Stimulated activated CD4-positive, alpha-beta T cell treated with anti-CD3 and anti-CD28 coated beads, Interleukin-2, amount 100 ng/mL, for 24 hours (primary cell): Measurements from ENCODE around the gene TUBB2B.
"Not testable (repeated sequence)": the region's sequence is repeated elsewhere in the genome, so short reads cannot be mapped to it uniquely, and the experiment has no call there.

Experiments
- DNase-seq, 2 donors: peaks; one replicate each; pipeline ENCODE4 v3.0.0-alpha.2; 2020

TUBB2B gene

DNA sequence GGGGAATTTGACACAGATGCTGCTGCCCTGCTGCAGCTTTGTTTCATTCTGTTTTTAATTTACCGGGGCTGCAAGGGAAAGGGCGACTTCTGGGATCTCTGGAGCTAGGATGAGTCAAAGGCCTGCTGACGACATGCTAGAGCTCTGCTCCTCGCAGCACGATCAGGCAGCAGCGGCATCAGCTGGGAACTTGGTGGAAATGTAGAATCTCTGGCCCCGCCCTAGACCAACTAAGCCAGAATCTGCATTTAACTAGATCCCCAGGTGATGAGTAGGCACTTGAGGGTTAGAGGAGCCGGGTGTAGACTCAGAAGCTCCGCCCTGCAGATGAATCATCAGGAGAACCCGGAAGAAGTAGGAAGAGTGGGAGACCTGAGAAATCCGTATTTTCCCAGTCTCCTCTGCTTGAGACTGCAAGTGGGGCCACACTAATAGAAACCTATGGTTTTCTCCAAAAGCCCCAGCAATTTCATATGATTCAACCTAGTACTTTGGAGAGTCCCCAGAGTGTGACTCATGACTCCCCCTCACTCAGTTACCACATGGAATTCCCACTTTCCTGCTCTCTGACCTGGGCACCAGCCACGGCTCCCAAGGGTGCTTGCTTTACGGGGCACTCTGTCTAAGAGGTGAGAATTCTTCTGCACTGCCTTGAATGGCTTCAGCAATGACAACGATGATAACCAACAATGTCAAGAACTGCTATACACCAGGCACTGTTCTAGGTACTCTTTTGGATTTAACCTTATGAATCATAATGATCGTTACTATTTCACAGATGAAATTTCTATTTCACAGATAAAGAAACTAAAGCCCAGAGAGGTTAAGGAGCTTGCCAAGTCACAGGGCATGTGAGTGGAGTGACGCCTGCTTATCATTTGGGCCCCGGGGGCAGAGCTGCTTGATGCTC lies 18.1 kb downstream of the TUBB2B start:
- DNase-seq: peak; percentile 69 to 77

DNA sequence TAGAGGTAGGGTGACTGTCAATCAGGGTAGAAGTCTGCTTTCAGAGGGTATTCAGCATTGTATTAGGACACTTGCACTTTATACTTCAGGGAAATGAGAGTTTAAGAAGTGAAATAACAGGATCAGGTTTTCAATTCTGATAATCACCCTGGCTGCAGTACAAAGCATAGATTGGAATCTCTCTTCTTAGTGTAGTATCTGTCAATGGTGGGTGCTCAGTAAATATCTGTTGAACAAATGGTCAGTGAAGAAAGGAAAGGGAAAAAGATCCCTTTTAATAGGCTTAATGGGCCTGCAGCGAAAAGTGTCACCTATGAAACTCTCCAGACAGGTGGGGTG lies 18.7 kb downstream of the TUBB2B start:
- DNase-seq: no peak

DNA sequence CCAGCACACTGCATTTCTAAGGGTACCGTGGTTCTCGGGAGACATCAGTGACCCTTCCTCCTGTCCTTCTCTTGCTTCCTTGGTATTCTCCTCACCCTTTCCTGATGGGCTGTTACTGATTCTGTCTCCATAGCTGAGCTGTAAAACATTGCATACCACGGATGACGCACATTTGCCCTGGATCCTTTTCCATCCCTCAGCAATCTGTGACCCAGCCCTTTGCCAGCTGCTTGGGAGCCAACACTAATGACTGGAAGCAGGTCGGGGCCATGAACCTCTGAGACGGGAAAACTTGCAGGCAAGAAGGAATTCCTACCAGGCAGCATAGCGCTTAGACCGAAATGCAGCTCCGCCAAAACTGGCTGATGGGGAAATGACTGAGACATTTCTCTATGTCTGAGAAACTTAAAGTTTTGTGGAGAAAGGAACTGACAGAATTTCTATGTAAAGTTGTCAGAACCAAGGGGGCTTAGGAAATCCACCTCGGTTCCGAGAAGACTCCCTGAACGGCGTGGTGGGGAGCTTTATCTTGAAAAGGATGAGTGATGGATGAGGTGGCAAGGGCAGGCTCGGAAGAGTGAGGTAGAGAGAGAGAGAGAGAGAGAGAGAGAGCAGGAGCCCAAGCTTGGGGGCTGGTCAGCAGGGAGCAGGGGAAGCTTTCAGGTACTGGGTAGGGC lies 19.2 kb downstream of the TUBB2B start:
- DNase-seq: no peak

DNA sequence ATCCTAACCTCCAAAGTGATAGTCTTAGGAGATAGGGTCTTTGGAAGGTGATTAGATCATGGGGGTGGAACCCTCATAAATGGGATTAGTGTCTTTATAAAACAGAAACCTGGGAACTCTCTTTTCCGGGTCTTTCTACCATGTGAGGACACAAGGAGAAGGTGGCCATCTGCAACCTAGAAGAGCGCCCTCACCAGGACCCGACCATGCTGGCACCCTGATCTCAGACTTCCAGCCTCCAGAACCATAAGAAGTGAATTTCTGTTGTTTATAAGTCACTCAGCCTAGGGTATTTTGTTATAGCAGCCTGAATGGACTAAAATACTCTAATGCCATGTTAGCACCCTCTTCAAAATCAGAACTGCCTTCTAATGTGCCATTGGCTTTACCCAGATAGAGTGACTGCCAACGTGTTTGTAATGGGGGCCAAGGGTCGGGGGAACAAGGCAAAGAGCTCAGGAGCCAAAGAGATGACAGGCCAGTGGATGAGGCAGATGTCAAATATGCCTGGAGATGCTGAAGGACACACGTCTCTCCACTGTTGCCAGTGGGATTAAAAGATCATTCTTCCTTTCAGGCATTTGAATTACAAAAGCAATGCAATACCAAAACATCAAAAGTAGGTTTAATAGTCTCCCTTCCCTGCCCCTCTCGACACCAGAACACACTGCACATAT lies 21.0 kb downstream of the TUBB2B start:
- DNase-seq: no peak

DNA sequence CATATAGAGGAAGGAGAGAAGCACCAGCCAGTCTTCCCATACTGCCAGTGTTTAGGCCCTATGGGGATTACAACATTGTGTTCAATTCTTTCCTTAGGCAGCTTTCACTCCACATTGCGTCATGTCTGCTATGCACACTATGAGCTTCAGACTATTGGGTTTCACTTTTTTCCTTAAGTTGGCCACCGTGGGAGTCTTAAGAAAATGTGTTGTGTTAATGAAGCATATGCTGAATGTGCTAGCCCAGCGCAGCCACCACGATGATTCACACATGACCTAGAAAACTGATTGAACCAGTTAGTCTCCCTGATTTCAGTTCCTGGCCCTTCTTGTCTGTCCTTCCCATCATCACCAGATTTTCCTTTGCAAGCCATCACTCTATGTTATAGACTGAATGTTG lies 21.5 kb downstream of the TUBB2B start:
- no peak for DNase-seq

DNA sequence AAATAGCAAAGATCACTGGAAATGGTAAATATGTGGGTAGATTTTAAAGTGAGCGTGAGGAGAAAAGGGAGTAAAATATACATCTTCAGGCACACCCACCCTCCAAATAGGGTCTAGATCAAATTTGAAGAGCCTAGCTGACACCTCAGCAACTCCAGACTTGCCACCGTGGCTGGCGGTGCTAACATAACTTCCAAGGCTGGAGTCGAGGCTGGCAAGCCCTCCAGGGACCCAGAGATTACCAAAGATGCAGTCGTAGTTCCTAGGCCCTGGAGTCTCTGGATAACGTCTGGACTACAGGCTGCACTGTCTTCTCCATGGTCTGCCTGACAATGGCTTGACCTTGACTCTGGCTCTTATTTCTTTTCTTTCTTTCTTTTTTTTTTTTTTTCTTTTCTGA lies 22.5 kb downstream of the TUBB2B start:
- DNase-seq: no peak

DNA sequence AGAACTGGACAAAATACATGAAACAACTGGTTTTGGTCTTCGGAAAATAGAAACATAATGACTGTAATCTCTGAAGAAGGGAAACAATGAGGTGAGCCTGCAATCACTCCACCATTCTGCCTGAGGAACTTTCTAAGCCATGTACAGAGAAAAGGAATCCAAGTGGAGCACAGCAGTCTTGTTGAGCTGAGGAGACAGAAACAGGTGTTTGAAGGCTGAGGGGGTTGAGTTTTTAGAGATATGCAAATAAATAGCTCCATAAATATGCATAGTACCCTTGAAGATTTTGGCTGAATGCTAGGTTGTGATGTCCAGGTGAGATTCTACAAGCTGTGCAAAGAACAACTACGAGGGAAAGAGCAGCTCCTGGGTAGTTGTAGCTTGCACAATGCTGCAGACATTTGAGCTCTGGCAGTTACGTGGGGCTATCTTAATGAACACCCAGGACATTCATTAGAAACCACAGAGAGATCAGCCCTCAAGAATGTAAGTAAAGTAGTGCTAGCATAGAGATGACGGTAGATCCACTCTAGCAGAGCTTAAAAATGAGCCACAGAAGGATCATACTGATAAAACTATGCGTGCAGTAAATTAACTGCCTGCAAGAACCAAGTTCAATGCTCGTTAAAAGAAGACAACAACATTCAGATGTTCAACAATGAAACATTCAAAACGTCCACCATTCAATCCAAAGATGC lies 24.3 kb downstream of the TUBB2B start:
- no peak for DNase-seq

DNA sequence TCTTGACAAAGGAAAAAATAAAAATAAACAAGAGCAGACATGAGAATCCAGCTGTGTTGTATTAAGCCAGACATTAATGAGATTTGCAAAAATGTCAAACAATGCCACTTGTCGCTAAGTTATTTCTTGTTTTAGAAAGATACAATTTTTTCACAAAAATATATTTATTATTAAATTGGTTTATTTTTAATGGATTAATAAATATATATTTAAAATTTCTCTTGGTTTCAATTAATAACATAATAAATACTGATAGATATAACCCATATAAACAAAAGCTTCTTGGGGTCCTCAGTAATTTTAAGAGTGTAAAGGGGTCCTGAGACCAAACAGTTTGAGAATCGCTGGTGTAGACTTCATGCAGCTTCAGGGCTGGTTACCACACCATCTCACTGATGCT lies 26.1 kb downstream of the TUBB2B start:
- no peak for DNase-seq

DNA sequence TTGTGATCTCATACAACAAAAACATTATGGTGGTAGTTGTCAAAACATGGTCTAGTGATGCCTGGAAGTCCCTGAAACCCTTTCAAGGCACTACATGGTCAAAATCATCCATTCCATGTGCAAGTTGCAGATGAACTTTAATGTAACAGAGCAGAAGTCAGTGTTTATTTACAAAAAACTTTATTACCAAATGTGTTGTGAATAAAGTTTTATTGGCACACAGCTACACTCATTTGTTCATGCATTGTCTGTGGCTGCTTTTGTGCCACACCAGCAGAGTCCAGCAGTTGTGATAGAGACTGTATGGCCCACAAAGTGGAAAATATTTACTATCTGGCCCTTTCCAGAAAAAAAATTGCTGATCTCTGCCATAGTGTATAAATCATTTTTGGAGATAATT lies 26.8 kb downstream of the TUBB2B start:
- no peak for DNase-seq

DNA sequence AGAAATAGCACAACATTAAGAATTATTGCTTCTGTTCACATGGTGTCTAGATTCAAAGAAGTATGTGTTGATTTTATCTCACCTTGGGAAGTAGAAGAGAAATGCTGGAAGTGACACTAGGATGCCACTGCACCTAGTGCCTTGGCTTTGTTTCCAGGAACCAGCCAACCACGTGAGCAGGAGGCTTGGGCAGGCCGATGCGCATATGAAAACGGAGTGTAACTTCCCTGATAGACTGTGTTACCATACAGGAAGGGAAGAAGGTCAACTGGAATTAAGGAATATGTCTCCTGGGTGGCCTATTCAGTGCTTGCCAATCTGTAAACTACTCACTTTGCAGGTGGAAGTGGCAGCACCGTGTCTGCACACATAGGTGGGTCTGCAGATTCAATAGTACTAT lies 28.1 kb downstream of the TUBB2B start:
- no peak for DNase-seq

DNA sequence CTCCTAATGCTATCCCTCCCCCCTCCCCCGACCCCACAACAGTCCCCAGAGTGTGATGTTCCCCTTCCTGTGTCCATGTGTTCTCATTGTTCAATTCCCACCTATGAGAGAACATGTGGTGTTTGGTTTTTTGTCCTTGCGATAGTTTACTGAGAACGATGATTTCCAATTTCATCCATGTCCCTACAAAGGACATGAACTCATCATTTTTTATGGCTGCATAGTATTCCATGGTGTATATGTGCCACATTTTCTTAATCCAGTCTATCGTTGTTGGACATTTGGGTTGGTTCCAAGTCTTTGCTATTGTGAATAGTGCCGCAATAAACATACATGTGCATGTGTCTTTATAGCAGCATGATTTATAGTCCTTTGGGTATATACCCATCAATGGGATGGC lies 29.7 kb downstream of the TUBB2B start:
- DNase-seq: not testable (repeated sequence)

DNA sequence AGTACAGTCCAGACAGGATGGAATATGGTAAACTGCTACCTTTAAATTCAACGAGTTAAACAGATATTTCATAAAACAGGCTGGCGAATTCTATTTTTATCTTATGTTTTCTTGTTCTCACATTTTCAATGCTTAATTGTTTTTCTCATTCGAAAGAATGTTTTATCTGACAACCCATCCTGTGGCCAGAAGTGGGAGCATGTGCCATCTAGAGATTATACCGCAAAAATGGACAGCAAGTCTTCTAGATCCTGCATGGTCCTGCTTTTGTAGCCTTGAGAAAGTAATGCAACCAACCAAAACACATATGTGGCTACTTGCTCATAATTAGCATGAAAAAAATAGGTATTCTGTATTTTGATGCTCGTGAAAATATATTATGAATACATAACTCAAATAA lies 30.7 kb downstream of the TUBB2B start:
- DNase-seq: no peak

DNA sequence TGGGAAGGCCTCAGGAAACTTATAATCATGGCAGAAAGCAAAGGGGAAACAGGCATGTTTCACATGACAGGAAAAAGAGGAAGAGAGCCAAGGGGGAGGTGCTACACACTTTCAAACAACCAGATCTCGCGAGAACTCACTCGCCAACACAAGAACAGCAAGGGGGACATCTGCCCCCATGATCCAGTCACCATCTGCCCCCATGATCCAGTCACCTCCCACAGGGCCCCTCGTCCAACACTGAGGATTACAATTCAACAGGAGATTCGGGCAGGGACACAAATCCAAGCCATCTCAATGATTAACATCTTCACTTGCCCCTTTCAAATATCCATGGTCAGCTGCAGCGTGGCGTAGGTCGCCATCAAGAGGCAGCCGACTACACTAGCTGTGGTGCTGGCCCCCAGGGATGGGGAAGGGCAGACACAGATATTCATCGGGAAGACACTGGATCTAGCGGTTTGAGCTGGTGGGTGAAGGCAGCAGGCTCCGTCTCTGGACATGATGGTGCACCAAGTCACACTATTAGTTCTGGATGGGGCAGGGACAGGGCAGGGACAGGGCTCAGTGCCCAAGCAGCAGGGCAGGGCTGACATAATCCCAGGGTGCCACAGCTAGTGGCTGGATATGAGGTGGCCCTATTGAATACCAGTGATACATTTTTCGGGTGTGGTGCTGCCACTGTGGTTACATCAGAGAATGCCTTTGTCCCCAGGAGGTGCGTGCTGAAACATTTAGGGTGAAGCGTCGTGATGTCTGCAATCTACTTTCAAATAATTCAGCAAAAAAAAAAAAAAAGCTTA lies 31.6 kb downstream of the TUBB2B start:
- no peak for DNase-seq

DNA sequence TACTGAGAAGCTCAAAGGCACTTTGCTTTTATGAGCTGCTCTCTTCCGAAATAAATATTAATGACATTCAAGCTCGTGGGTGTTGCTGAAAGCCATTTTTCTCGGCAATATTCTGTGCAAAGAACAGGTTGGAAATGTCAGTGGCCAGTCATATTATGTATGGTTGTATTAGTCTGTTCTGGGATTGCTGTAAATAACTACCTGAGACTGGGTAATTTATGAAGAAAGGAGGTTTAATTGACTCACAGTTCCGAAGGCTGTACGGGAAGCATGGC lies 32.1 kb downstream of the TUBB2B start:
- no peak for DNase-seq

DNA sequence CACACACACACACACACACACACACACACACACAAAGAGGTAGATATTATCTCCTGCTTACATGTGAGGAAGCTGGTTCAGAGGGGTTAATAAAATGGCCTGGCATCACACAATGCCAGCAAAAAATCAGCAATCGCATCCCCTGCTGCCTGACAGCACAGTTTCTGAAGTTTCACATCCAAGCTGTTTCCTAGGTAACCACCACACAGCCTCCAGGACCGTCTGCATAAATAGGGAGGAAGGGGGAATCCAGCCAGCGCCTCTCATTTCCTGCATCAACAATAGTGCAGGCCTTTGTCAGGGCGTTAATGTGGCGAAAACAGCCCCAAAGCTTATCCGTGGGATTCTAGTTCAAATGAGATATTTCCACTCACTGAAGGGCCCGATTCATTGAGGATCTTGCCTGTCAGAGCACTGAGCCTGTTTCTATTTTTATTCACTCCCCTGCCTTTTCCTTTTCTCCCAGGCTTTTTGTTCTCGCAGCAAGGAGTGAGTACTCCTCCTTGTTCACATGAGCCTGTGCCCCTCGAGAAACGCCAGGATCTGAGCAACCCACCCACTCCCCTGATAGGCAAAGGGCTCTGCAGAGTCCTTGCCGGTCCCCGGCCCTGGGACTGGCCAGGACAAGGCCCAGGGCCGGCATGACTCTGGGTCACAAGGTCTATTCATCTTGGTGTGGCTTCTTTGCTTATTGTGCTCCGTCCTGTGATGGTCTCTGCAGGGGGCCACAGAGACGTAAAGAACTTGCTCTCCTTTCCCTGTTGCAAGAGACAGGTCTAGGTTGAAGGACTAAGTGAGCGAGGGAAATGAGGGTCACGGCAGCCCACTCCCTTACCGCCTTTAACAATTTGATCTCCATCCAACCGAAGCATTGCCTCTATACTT lies 32.7 kb downstream of the TUBB2B start:
- no peak for DNase-seq

DNA sequence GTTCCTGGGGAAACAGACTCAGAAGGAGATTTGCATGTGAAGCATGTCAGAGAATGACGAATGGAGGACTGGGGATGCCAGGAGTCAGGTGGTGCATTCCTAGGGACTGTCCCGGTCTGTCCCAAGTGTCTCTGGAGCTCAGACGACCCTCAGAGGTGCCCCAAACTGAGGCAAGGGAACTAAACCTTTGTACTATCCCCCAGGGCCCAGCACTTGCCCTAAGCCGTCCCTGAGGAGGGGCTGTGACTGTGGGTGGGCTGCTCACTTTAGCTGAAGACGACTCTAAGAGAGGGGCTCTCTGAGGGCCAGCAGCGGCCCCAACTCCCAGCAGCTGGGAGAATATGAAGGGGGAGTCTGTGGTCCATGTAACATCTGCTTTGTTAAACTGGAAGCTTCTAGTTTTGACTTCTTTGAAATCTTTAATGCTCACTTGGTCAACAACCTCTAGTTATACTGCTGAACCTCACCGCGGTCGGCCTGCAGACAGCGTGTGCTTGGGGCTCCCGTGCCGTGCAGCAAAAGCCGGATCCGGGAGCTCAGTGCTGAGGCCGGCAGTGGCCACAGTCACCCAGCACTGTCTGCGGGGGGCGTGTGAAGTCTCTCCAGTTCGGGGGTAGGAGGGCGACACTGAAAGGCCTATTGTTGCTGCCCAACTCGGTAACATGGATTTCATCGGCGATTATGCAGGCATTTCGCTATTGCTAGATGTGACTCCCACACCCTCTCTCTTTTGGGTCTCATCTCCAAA lies 34.2 kb downstream of the TUBB2B start:
- DNase-seq: no peak

DNA sequence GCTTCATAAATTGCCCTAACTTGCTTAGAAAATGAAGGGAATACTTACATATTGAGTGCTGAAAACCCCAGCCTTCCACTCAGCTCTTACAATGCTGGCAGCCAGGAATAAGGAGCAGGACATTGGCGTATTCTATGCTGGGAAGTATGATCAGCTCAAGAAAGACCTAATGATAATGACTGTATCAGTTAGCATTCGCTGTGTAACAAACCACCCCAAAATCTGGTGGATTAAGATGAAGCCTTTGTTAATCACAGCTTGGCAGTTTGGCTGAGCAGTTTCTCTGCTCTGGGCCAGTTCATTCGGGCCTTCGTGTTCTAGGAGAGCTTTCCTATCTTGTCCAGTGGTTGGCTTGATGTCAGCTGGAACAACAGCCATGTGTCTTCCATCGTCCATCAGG lies 36.7 kb downstream of the TUBB2B start:
- DNase-seq: no peak

DNA sequence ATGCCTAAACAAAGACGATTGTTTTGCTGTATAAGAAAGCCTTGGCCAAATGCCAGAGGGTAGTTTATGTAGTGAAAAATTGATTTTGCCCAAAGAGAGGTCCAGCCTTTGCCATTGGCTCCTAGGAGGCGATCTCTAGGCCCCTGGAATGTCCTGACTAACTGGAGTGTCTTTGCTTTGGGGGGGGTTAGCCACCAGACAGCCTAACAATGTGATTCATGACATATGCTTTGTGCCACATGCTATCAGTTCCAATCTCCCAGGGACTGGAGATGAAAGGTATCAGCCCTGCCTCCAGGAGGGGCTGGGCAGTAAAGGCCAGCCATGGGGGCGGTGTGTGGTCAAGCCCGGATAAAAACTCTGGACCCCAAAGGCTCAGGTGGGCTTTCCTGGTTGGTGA lies 37.4 kb downstream of the TUBB2B start:
- no peak for DNase-seq

DNA sequence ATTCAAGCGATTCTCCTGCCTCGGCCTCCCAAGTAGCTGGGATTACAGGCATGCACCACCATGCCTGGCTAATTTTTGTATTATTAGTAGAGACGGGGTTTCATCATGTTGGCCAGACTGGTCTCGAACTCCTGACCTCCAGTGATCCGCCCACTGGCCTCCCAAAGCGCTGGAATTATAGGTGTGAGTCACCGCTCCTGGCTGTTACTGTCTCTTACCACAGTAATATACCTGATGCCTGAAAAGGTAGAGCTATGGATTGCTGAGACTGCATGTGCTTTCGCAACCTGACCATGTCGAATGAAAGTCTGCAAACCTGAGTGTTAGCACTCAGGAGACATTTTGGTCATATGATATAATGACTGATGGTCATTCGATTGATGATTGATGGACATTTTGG lies 38.3 kb downstream of the TUBB2B start:
- not testable (repeated sequence) for DNase-seq

DNA sequence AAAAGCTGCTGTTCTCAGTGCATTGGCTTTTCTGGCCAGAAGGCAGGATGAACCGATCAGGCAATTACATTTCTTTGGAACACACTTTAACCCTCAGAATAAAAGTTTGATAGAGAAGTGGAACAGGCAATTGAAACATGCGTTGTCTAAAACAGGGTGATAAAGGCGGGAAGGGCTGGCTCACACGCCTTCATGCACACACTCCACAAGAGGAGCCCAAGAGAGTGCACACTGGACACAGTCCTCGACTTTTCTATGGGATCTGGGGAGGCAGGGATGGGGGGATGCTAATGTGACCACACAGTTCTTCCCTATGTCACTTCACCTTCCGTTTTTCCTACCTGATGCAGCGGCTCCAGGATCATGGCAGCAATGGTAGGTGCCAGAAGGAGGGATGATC lies 39.2 kb downstream of the TUBB2B start:
- no peak for DNase-seq

DNA sequence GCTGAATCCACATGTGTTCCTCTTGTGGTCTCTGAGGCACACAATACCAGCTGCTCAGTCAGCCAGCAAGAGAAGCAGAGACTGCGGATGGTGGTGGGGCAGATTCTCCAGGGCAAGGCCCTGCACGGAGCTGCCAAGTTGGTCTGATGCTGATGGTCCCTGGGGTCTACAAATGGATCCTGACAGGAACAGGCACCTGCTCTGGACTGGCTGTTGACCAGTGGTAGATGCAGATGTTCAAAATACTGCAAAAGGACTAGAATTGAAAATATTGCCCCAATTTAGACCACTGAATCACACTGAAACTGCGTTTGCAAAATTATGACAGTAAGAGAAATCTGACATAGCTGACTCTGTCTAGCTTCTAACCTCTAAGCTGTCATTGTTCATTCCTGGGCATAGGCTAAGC lies 40.5 kb downstream of the TUBB2B start:
- no peak for DNase-seq
